Peyer's patch (tissue), 4 donors: ENCODE results near the gene ANKRD13D. TPM values are rescaled to one million over a fixed set of nuclear protein-coding genes. Genes with fewer than 3 reads are reported as not detected.
A peak's percentile ranks its signal among the peaks of the same experiment; 100 is the strongest.

Experiments
- DNase-seq, 3 donors: peaks; one replicate each; pipeline ENCODE4 v3.0.0-alpha.2; 2017 to 2019
- H3K27ac ChIP-seq, 4 donors: fragments of 200-600 bp; sonication (generic); one replicate each; pipeline ENCODE4 v1.5.1; 2016 to 2019
- H3K27me3 ChIP-seq, 2 donors: fragments of 200-600 bp; sonication (generic); one replicate each; pipeline ENCODE4 v1.5.1; 2019
- H3K36me3 ChIP-seq, 3 donors: fragments of 200-600 bp; sonication (generic); one replicate each; pipeline ENCODE4 v1.5.1; 2016 to 2019
- H3K4me1 ChIP-seq, 4 donors: fragments of 200-600 bp; sonication (generic); one replicate each; pipeline ENCODE4 v1.5.1; 2016 to 2019
- H3K4me3 ChIP-seq, 4 donors: fragments of 200-600 bp; sonication (generic); 1 replicate in 3 of 4; 2 replicates in 1 of 4; pipeline ENCODE4 v1.5.1; 2016 to 2019; ENCODE audit warnings: mild to moderate bottlenecking in 1 of 4
- H3K9me3 ChIP-seq, 4 donors: fragments of 200-600 bp; sonication (generic); one replicate each; pipeline ENCODE4 v1.5.1; 2016 to 2019; ENCODE audit warnings: mild to moderate bottlenecking in 1 of 4
- POLR2A ChIP-seq, 2 donors: fragments of 450-650 bp; IDR thresholded peaks; one replicate each; pipeline ENCODE4 v1.5.1; 2017; ENCODE audit warnings: antibody characterized with exemption in 2 of 2, mild to moderate bottlenecking in 2 of 2, moderate library complexity in 2 of 2
- total RNA-seq, 4 donors: library from RNA; depleted of rRNA; stranded (reverse); fragments of >200 nt; gene quantifications; one replicate each; pipeline ENCODE4 v1.1.0, GENCODE V29; 2016
- TF ChIP-seq, protein P1 (sequence below), 6 experiments: fragments of 450-650 bp in 4 of 6; fragments of 200-600 bp in 2 of 6; sonication (generic) in 1 of 6; IDR thresholded peaks; one replicate each; pipeline ENCODE4 v1.5.1; 2017 to 2019; ENCODE audit warnings: antibody characterized with exemption in 6 of 6, mild to moderate bottlenecking in 3 of 6, moderate library complexity in 1 of 6

ANKRD13D gene
- total RNA-seq, 4 donors from 2014 or later, result 25.4 to 97.4 (median 41.5) TPM

DNA sequence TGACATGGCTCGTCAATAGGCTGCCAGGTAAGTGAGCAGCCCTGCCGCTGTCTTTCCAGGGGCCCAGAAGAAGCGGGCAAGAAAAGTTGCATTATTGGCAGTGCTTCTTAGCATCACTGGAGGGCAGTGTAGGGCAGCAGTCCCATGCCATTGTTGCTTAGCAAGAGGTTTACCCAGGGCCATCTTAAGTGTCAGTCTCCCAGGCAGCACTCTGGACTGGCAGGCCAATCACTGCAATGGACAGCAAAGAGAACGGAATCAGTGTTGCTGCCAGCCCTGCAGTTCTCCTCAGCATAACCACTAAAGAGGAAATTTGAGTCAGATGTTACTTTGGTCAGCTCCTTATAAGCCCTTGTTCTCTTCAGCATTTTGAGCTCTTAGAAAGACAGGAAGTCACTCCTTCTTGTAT lies 36.3 kb upstream of the ANKRD13D start:
- no peak overlapping the region for H3K4me3 ChIP-seq
- H3K27ac ChIP-seq, result no peak overlapping the region
- H3K9me3 ChIP-seq, result no peaks in the 10 kb centered on the region
- DNase-seq, result peak in 2 of 3 donors; percentile 14 to 58
- H3K27me3 ChIP-seq, result no peaks in the 10 kb centered on the region
- no peaks in the 10 kb centered on the region for H3K4me1 ChIP-seq
- TF ChIP-seq, protein P1, sequence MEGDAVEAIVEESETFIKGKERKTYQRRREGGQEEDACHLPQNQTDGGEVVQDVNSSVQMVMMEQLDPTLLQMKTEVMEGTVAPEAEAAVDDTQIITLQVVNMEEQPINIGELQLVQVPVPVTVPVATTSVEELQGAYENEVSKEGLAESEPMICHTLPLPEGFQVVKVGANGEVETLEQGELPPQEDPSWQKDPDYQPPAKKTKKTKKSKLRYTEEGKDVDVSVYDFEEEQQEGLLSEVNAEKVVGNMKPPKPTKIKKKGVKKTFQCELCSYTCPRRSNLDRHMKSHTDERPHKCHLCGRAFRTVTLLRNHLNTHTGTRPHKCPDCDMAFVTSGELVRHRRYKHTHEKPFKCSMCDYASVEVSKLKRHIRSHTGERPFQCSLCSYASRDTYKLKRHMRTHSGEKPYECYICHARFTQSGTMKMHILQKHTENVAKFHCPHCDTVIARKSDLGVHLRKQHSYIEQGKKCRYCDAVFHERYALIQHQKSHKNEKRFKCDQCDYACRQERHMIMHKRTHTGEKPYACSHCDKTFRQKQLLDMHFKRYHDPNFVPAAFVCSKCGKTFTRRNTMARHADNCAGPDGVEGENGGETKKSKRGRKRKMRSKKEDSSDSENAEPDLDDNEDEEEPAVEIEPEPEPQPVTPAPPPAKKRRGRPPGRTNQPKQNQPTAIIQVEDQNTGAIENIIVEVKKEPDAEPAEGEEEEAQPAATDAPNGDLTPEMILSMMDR (IDR thresholded peaks at IDR 0.05), result peak in 4 of 6 experiments; percentile 22 to 42 (median 28)
- no peak for TF ChIP-seq POLR2A (IDR thresholded peaks at IDR 0.05)
- peaks cover 3 to 99% (median 9%) of the 10 kb centered on the region in 3 donors for H3K36me3 ChIP-seq

DNA sequence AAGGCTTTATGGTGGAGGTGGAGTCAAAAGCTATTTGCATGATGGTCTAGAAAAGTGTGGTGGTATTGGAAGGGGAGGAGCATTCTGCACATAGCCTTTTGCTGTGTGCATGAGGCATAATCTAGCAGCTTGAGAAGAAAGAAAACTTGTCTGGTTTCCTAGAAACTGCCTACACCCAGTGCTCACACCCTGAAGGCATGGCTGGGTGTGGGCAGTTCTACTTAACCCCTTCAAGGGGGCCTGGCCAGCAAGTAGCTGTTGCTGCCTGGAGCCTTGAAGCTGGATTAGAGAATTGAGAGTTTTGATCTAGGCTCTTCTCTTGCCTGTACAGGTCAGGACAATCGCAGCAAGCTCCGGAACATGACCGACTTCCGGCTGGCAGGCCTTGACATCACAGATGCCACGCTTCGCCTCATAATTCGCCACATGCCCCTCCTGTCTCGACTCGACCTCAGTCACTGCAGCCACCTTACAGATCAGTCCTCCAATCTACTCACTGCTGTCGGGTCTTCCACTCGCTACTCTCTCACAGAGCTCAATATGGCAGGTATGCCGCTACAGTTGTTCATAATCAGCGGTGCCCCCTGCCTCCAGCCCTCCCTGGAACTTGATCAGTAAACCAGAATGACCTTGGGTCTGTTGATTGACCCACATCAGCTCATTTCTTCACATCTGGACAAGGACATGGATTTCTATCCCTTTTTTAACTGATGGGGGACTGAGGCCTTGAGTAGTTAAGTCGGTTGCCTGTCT lies 35.1 kb upstream of the ANKRD13D start:
- Histone ChIP-seq H3K27me3 (no peaks in the 10 kb centered on the region), H3K36me3 (peaks cover 3 to 87% (median 9%) of the 10 kb centered on the region in 3 donors), H3K4me3 (no peak overlapping the region), H3K9me3 (no peaks in the 10 kb centered on the region), H3K4me1 (no peaks in the 10 kb centered on the region), H3K27ac (no peak overlapping the region)
- DNase-seq, result peak in 1 of 3 donors; percentile 14
- no peak for TF ChIP-seq POLR2A (IDR thresholded peaks at IDR 0.05)
- TF ChIP-seq, protein P1 (IDR thresholded peaks at IDR 0.05), result no peak

DNA sequence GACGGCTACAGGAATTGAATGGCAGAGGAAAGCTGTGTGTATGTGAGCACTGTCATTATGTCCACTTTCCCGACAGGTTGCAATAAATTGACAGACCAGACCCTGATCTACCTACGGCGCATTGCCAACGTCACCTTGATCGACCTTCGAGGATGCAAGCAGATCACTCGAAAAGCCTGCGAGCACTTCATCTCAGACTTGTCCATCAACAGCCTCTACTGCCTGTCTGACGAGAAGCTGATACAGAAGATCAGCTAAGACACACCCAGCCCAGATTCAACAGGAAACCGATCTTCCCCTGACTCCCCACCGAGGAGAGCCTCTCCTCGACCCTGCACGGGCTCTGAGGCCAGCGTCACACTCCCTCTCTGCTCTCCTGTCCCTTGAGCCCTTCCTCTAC lies 34.3 kb upstream of the ANKRD13D start:
- Histone ChIP-seq H3K27ac (no peak overlapping the region), H3K9me3 (no peaks in the 10 kb centered on the region), H3K4me1 (no peaks in the 10 kb centered on the region), H3K4me3 (no peak overlapping the region), H3K36me3 (peaks cover 0 to 79% (median 9%) of the 10 kb centered on the region in 3 donors), H3K27me3 (no peaks in the 10 kb centered on the region)
- TF ChIP-seq, protein P1 (IDR thresholded peaks at IDR 0.05), result no peak
- no peak for TF ChIP-seq POLR2A (IDR thresholded peaks at IDR 0.05)
- peak in 1 of 3 donors; percentile 13 for DNase-seq

DNA sequence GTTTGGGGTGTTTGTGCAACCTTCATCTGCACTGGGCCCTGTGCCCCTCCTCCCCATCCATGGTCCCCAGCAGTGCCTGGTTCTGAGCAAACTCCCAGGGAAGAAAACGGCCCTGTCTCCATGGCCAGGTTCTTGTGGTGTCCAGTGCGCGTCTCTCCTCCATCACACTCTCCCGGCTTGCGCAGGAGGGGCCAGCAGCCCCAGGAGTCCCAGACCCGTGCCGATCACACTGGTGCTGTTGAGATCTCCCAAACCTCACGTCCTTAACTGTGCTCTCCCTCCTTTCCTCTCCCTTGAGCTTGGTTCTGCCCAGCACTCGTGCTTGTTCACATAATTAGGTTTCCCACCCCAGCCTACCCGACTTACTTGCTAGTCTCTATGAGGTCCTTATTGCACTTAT lies 33.8 kb upstream of the ANKRD13D start:
- no peaks in the 10 kb centered on the region for H3K4me1 ChIP-seq
- H3K9me3 ChIP-seq, result no peaks in the 10 kb centered on the region
- H3K27me3 ChIP-seq, result no peaks in the 10 kb centered on the region
- no peak overlapping the region for H3K27ac ChIP-seq
- peaks cover 0 to 74% (median 9%) of the 10 kb centered on the region in 3 donors for H3K36me3 ChIP-seq
- TF ChIP-seq POLR2A (IDR thresholded peaks at IDR 0.05), result no peak
- TF ChIP-seq, protein P1 (IDR thresholded peaks at IDR 0.05), result no peak
- DNase-seq, result no peak
- no peak overlapping the region for H3K4me3 ChIP-seq

DNA sequence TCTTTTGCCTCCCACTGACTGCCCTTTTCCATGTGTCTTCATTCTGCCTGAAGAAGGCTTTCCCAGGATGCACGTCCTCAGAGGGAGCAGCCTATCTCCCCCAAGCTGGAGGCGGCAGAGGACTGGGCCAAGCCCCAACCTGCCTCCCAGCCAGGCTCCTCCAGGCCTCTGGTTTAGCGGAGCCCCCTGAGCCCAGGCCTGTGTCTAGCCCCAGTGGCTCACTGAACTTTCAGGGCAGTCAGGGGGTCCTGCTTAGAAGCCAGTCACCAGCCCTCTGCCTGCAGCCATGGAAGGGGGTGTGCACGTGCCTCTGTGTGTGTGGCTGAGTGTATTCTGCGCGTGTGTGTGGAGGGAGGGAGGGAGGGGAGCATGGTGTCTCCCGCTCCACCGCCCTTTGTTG lies 33.2 kb upstream of the ANKRD13D start:
- Histone ChIP-seq H3K4me1 (no peaks in the 10 kb centered on the region), H3K4me3 (no peak overlapping the region), H3K27ac (no peak overlapping the region), H3K27me3 (no peaks in the 10 kb centered on the region), H3K9me3 (no peaks in the 10 kb centered on the region), H3K36me3 (peaks cover 0 to 69% (median 9%) of the 10 kb centered on the region in 3 donors)
- no peak for DNase-seq
- TF ChIP-seq, protein P1 (IDR thresholded peaks at IDR 0.05), result no peak
- TF ChIP-seq POLR2A (IDR thresholded peaks at IDR 0.05), result no peak
